ENCODE results near the gene CTIF.

GRCh38 chr18:48852794-48853193 is 314.0 kb downstream of the CTIF start:
- TF ChIP-seq, protein P1, sequence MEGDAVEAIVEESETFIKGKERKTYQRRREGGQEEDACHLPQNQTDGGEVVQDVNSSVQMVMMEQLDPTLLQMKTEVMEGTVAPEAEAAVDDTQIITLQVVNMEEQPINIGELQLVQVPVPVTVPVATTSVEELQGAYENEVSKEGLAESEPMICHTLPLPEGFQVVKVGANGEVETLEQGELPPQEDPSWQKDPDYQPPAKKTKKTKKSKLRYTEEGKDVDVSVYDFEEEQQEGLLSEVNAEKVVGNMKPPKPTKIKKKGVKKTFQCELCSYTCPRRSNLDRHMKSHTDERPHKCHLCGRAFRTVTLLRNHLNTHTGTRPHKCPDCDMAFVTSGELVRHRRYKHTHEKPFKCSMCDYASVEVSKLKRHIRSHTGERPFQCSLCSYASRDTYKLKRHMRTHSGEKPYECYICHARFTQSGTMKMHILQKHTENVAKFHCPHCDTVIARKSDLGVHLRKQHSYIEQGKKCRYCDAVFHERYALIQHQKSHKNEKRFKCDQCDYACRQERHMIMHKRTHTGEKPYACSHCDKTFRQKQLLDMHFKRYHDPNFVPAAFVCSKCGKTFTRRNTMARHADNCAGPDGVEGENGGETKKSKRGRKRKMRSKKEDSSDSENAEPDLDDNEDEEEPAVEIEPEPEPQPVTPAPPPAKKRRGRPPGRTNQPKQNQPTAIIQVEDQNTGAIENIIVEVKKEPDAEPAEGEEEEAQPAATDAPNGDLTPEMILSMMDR (IDR thresholded peaks at IDR 0.05) = no peak
- TF ChIP-seq, protein P2, sequence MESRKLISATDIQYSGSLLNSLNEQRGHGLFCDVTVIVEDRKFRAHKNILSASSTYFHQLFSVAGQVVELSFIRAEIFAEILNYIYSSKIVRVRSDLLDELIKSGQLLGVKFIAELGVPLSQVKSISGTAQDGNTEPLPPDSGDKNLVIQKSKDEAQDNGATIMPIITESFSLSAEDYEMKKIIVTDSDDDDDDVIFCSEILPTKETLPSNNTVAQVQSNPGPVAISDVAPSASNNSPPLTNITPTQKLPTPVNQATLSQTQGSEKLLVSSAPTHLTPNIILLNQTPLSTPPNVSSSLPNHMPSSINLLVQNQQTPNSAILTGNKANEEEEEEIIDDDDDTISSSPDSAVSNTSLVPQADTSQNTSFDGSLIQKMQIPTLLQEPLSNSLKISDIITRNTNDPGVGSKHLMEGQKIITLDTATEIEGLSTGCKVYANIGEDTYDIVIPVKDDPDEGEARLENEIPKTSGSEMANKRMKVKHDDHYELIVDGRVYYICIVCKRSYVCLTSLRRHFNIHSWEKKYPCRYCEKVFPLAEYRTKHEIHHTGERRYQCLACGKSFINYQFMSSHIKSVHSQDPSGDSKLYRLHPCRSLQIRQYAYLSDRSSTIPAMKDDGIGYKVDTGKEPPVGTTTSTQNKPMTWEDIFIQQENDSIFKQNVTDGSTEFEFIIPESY (IDR thresholded peaks at IDR 0.05; ENCODE audit: borderline replicate concordance, low read depth) = no peak
- no peak for TF ChIP-seq EZH2phosphoT487 (IDR thresholded peaks at IDR 0.05; ENCODE audit: borderline replicate concordance, low read depth)
- TF ChIP-seq POLR2AphosphoS5 (IDR thresholded peaks at IDR 0.05; ENCODE audit: low read depth, low read length) = no peak

Measured in SK-N-SH (cell line).